ENCODE measurements around the gene ETNK2.

The ETNK2 gene

GRCh38 chr1:204169858-204170257, 18.0 kb upstream of the ETNK2 start:
- Histone ChIP-seq H3K9ac (ENCODE audit: insufficient read length) (no peak overlapping the region), H3K4me3 (no peak overlapping the region), H3K27ac (no peak overlapping the region), H3K36me3 (ENCODE audit: insufficient read depth, low read length) (no peaks in the 10 kb centered on the region), H3K9me3 (ENCODE audit: low read depth, low read length) (no peaks in the 10 kb centered on the region)
- no peak for DNase-seq (ENCODE audit: low read depth, low spot score)
- TF ChIP-seq FOXP2 (optimal IDR thresholded peaks at IDR 0.05; ENCODE audit: control extremely low read depth, extremely low read length, insufficient read depth): no peak
- TF ChIP-seq EZH2 (IDR thresholded peaks at IDR 0.05): no peak
- TF ChIP-seq POLR2AphosphoS5 (IDR thresholded peaks at IDR 0.05; ENCODE audit: borderline replicate concordance, low read depth, low read length): no peak

- no peaks in the 10 kb centered on the region for H3K36me3 ChIP-seq (ENCODE audit: insufficient read depth, low read length)
- DNase-seq (ENCODE audit: low read depth, low spot score): no peak
- no peak overlapping the region for H3K27ac ChIP-seq
- no peak for TF ChIP-seq POLR2AphosphoS5 (IDR thresholded peaks at IDR 0.05; ENCODE audit: borderline replicate concordance, low read depth, low read length)
- H3K9me3 ChIP-seq (ENCODE audit: low read depth, low read length): no peaks in the 10 kb centered on the region
- no peak overlapping the region for H3K9ac ChIP-seq (ENCODE audit: insufficient read length)
- no peak overlapping the region for H3K4me3 ChIP-seq
Measured at GRCh38 chr1:204167730-204168129, 15.9 kb upstream of the ETNK2 start.

GRCh38 chr1:204166219-204166618, 14.4 kb upstream of the ETNK2 start, which contains the start of gene REN:
TSS of gene REN (minus strand) at chr1:204166337. CDS start at chr1:204166293, 44 bp downstream.
- Histone ChIP-seq H3K36me3 (ENCODE audit: insufficient read depth, low read length) (no peaks in the 10 kb centered on the region), H3K9me3 (ENCODE audit: low read depth, low read length) (no peaks in the 10 kb centered on the region), H3K4me3 (no peak within 1 kb of the TSS), H3K9ac (ENCODE audit: insufficient read length) (no peak within 1 kb of the TSS), H3K27ac (no peak within 1 kb of the TSS)
- DNase-seq (ENCODE audit: low read depth, low spot score): no peak
- no peak for TF ChIP-seq POLR2AphosphoS5 (IDR thresholded peaks at IDR 0.05; ENCODE audit: borderline replicate concordance, low read depth, low read length)
- no peak for TF ChIP-seq FOXP2 (optimal IDR thresholded peaks at IDR 0.05; ENCODE audit: control extremely low read depth, extremely low read length, insufficient read depth)
- no peak for TF ChIP-seq EZH2 (IDR thresholded peaks at IDR 0.05)

- no peak for TF ChIP-seq FOXP2 (optimal IDR thresholded peaks at IDR 0.05; ENCODE audit: control extremely low read depth, extremely low read length, insufficient read depth)
- DNase-seq (ENCODE audit: low read depth, low spot score): no peak
- H3K36me3 ChIP-seq (ENCODE audit: insufficient read depth, low read length): no peaks in the 10 kb centered on the region
- no peak overlapping the region for H3K27ac ChIP-seq
- H3K9me3 ChIP-seq (ENCODE audit: low read depth, low read length): no peaks in the 10 kb centered on the region
- H3K4me3 ChIP-seq: no peak overlapping the region
- H3K9ac ChIP-seq (ENCODE audit: insufficient read length): no peak overlapping the region
Measured at GRCh38 chr1:204162494-204163074, 10.7 kb upstream of the ETNK2 start.

GRCh38 chr1:204161609-204162493, 10.0 kb upstream of the ETNK2 start:
- no peaks in the 10 kb centered on the region for H3K9me3 ChIP-seq (ENCODE audit: low read depth, low read length)
- DNase-seq (ENCODE audit: low read depth, low spot score): no peak
- no peaks in the 10 kb centered on the region for H3K36me3 ChIP-seq (ENCODE audit: insufficient read depth, low read length)
- TF ChIP-seq POLR2AphosphoS5 (IDR thresholded peaks at IDR 0.05; ENCODE audit: borderline replicate concordance, low read depth, low read length): no peak
- TF ChIP-seq EZH2 (IDR thresholded peaks at IDR 0.05): no peak
- TF ChIP-seq FOXP2 (optimal IDR thresholded peaks at IDR 0.05; ENCODE audit: control extremely low read depth, extremely low read length, insufficient read depth): no peak
- H3K27ac ChIP-seq: no peak overlapping the region
- no peak overlapping the region for H3K4me3 ChIP-seq
- H3K9ac ChIP-seq (ENCODE audit: insufficient read length): no peak overlapping the region

GRCh38 chr1:204157962-204158361, 6.1 kb upstream of the ETNK2 start:
- H3K4me3 ChIP-seq: no peak overlapping the region
- H3K27ac ChIP-seq: no peak overlapping the region
- DNase-seq (ENCODE audit: low read depth, low spot score): no peak
- no peaks in the 10 kb centered on the region for H3K9me3 ChIP-seq (ENCODE audit: low read depth, low read length)
- TF ChIP-seq EZH2 (IDR thresholded peaks at IDR 0.05) (no peak), POLR2AphosphoS5 (IDR thresholded peaks at IDR 0.05; ENCODE audit: borderline replicate concordance, low read depth, low read length) (no peak), FOXP2 (optimal IDR thresholded peaks at IDR 0.05; ENCODE audit: control extremely low read depth, extremely low read length, insufficient read depth) (no peak)
- H3K9ac ChIP-seq (ENCODE audit: insufficient read length): no peak overlapping the region
- no peaks in the 10 kb centered on the region for H3K36me3 ChIP-seq (ENCODE audit: insufficient read depth, low read length)

- Histone ChIP-seq H3K9ac (ENCODE audit: insufficient read length) (no peak overlapping the region), H3K4me3 (no peak overlapping the region), H3K36me3 (ENCODE audit: insufficient read depth, low read length) (no peaks in the 10 kb centered on the region), H3K9me3 (ENCODE audit: low read depth, low read length) (no peaks in the 10 kb centered on the region), H3K27ac (no peak overlapping the region)
- TF ChIP-seq EZH2 (IDR thresholded peaks at IDR 0.05) (no peak), FOXP2 (optimal IDR thresholded peaks at IDR 0.05; ENCODE audit: control extremely low read depth, extremely low read length, insufficient read depth) (no peak), POLR2AphosphoS5 (IDR thresholded peaks at IDR 0.05; ENCODE audit: borderline replicate concordance, low read depth, low read length) (no peak)
- DNase-seq (ENCODE audit: low read depth, low spot score): no peak
Measured at GRCh38 chr1:204155881-204156280, 4.0 kb upstream of the ETNK2 start.

- Histone ChIP-seq H3K4me3 (no peak overlapping the region), H3K9ac (ENCODE audit: insufficient read length) (no peak overlapping the region), H3K36me3 (ENCODE audit: insufficient read depth, low read length) (no peaks in the 10 kb centered on the region), H3K27ac (no peak overlapping the region), H3K9me3 (ENCODE audit: low read depth, low read length) (no peaks in the 10 kb centered on the region)
- no peak for DNase-seq (ENCODE audit: low read depth, low spot score)
- TF ChIP-seq FOXP2 (optimal IDR thresholded peaks at IDR 0.05; ENCODE audit: control extremely low read depth, extremely low read length, insufficient read depth) (no peak), EZH2 (IDR thresholded peaks at IDR 0.05) (no peak)
Measured at GRCh38 chr1:204154568-204155255, 2.9 kb upstream of the ETNK2 start.
